ENCODE measurements around the gene KCNAB3. TPM values are rescaled to one million over a fixed set of nuclear protein-coding genes. Genes with fewer than 3 reads are reported as not detected.

The KCNAB3 gene
- total and polyA plus RNA-seq, 9 of the 15 experiments (the other 6 are each of a cell fraction or from before 2014, with no cell fraction given) = 0.03 to 2.5 (median 1.1) TPM

- Histone ChIP-seq H3K4me3 (no peak overlapping the region), H3K9ac (ENCODE audit: insufficient read depth in 1 of 2, low read depth in 2 of 2, low read length in 2 of 2) (no peak overlapping the region), H2AFZ (ENCODE audit: low read depth, low read length) (no peak overlapping the region), H3K4me2 (ENCODE audit: insufficient read depth, low read length) (no peak overlapping the region), H3K4me1 (replicated peaks in 1 of 2; ENCODE audit: control insufficient read depth in 2 of 2, insufficient read depth in 2 of 2, low read length in 2 of 2) (no peaks in the 10 kb centered on the region), H3K79me2 (ENCODE audit: control insufficient read depth, insufficient read depth, low read length) (no peaks in the 10 kb centered on the region), H3K9me3 (replicated peaks; ENCODE audit: control insufficient read depth, insufficient read depth, low read depth, low read length) (no peaks in the 10 kb centered on the region; the same call in 1 of the 2 replicates), H3K36me3 (ENCODE audit: control insufficient read depth, insufficient read depth, low read length) (no peaks in the 10 kb centered on the region), H3K27me3 (ENCODE audit: control insufficient read depth in 2 of 2, insufficient read depth in 2 of 2, low read length in 2 of 2) (peaks cover 5 to 6% of the 10 kb centered on the region in 2 experiments; a peak in 3 of 5 replicates), H4K20me1 (replicated peaks; ENCODE audit: control insufficient read depth, insufficient read depth, low read length) (no peaks in the 10 kb centered on the region), H3K27ac (ENCODE audit: extremely low read depth, low read depth, low read length) (no peak overlapping the region), H3K9me1 (ENCODE audit: control insufficient read depth, insufficient read depth, low read length) (no peaks in the 10 kb centered on the region)
- no peak for TF ChIP-seq ZBTB7A (IDR thresholded peaks at IDR 0.05; ENCODE audit: borderline replicate concordance, control insufficient read depth, low read depth, low read length)
- TF ChIP-seq CBX5 (IDR thresholded peaks at IDR 0.05; ENCODE audit: borderline replicate concordance, low read depth) = peak; percentile 57; the same call in 1 of the 2 replicates
- no peak for TF ChIP-seq PTTG1 (tag; IDR thresholded peaks at IDR 0.05; ENCODE audit: low read depth)
- TF ChIP-seq SAFB (IDR thresholded peaks at IDR 0.05; ENCODE audit: borderline replicate concordance, low read depth, low read length) = no peak
- no peak for TF ChIP-seq EP400 (IDR thresholded peaks at IDR 0.05)
- intact Hi-C loops (cut with micrococcal nuclease) = no loop called here
- ChIA-PET CTCF (ENCODE audit: low intra/inter-chr PET ratio) (no interaction called here), POLR2A (no interaction called here)
- no peak for ATAC-seq
- in situ Hi-C loops (cut with MboI) = no loop called here
- BruUV-seq (replicated peaks) = no TSS peak
- DNase-seq (ENCODE audit: extremely low read depth in 1 of 4, low spot score in 3 of 4) = no peak
- no peak for FAIRE-seq
Measured at GRCh38 chr17:7974638-7975131, 45.0 kb upstream of the KCNAB3 start.

GRCh38 chr17:7972131-7972785 is 42.6 kb upstream of the KCNAB3 start:
- H3K36me3 ChIP-seq (ENCODE audit: control insufficient read depth, insufficient read depth, low read length) = no peaks in the 10 kb centered on the region
- H3K9ac ChIP-seq (ENCODE audit: insufficient read depth in 1 of 2, low read depth in 2 of 2, low read length in 2 of 2) = no peak overlapping the region
- H3K4me3 ChIP-seq = no peak overlapping the region
- H3K4me2 ChIP-seq (ENCODE audit: insufficient read depth, low read length) = no peak overlapping the region
- intact Hi-C loops (cut with micrococcal nuclease) (no loop called here), in situ Hi-C loops (cut with MboI) (no loop called here)
- H3K9me3 ChIP-seq (replicated peaks; ENCODE audit: control insufficient read depth, insufficient read depth, low read depth, low read length) = no peaks in the 10 kb centered on the region; the same call in 1 of the 2 replicates
- ChIA-PET POLR2A (interaction anchor here (1.2 kb wide), 1 partner anchor 9 kb away, joined by 3 read pairs; no protein-coding TSS in a partner anchor), CTCF (ENCODE audit: low intra/inter-chr PET ratio) (no interaction called here)
- H3K27ac ChIP-seq (ENCODE audit: extremely low read depth, low read depth, low read length) = no peak overlapping the region
- H3K4me1 ChIP-seq (replicated peaks in 1 of 2; ENCODE audit: control insufficient read depth in 2 of 2, insufficient read depth in 2 of 2, low read length in 2 of 2) = no peaks in the 10 kb centered on the region; a peak in 1 of 5 replicates
- DNase-seq (ENCODE audit: extremely low read depth in 1 of 4, low spot score in 3 of 4) (no peak), FAIRE-seq (no peak), ATAC-seq (no peak)
- peak in 1 of 3 experiments; percentile 8; a peak in 2 of 6 replicates for TF ChIP-seq CTCF (IDR thresholded peaks at IDR 0.05 in 2 of 3, conservative IDR thresholded peaks at IDR 0.05 in 1 of 3; ENCODE audit: insufficient read depth in 2 of 3, low read depth in 1 of 3, low read length in 3 of 3)
- TF ChIP-seq MIER1 (IDR thresholded peaks at IDR 0.05; ENCODE audit: low read depth) = no peak
- H4K20me1 ChIP-seq (replicated peaks; ENCODE audit: control insufficient read depth, insufficient read depth, low read length) = no peaks in the 10 kb centered on the region
- H3K9me1 ChIP-seq (ENCODE audit: control insufficient read depth, insufficient read depth, low read length) = no peaks in the 10 kb centered on the region
- WGBS (ENCODE audit: insufficient coverage, low coverage, missing lambda C conversion rate) = 4% methylated on average over 8 of the region's 8 CpGs
- peaks cover 6 to 8% of the 10 kb centered on the region in 2 experiments; a peak in 3 of 5 replicates for H3K27me3 ChIP-seq (ENCODE audit: control insufficient read depth in 2 of 2, insufficient read depth in 2 of 2, low read length in 2 of 2)
- H3K79me2 ChIP-seq (ENCODE audit: control insufficient read depth, insufficient read depth, low read length) = no peaks in the 10 kb centered on the region
- BruUV-seq (replicated peaks) = no TSS peak
- no peak overlapping the region for H2AFZ ChIP-seq (ENCODE audit: low read depth, low read length)

All from K562 (cell line).